SK-N-SH (cell line): ENCODE data around the gene ACAT2.

Experiments
- TAF1 ChIP-seq: IDR thresholded peaks from 2 replicates; pipeline ENCODE4 v1.6.1; 2012; ENCODE audit warnings: low read depth, mild to moderate bottlenecking, low read length, moderate library complexity, borderline replicate concordance
- TF ChIP-seq, protein P1 (sequence below): IDR thresholded peaks from 2 replicates; pipeline ENCODE4 v1.6.1; 2012; ENCODE audit warnings: mild to moderate bottlenecking, low read depth, low read length, moderate library complexity

DNA sequence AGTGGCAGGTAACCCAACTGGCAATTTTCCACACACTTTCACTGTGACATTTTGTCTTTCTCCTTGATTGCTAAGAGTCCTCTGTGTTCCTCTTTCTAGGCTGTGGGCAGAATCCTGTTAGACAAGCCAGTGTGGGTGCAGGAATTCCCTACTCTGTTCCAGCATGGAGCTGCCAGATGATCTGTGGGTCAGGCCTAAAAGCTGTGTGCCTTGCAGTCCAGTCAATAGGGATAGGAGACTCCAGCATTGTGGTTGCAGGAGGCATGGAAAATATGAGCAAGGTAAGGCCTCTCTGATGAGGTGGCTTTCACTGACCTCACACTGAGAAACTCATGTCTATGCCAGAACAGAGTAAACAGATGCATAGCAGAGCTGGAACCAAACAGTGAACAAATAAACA lies 5.1 kb downstream of the ACAT2 start:
- TF ChIP-seq, protein P1, sequence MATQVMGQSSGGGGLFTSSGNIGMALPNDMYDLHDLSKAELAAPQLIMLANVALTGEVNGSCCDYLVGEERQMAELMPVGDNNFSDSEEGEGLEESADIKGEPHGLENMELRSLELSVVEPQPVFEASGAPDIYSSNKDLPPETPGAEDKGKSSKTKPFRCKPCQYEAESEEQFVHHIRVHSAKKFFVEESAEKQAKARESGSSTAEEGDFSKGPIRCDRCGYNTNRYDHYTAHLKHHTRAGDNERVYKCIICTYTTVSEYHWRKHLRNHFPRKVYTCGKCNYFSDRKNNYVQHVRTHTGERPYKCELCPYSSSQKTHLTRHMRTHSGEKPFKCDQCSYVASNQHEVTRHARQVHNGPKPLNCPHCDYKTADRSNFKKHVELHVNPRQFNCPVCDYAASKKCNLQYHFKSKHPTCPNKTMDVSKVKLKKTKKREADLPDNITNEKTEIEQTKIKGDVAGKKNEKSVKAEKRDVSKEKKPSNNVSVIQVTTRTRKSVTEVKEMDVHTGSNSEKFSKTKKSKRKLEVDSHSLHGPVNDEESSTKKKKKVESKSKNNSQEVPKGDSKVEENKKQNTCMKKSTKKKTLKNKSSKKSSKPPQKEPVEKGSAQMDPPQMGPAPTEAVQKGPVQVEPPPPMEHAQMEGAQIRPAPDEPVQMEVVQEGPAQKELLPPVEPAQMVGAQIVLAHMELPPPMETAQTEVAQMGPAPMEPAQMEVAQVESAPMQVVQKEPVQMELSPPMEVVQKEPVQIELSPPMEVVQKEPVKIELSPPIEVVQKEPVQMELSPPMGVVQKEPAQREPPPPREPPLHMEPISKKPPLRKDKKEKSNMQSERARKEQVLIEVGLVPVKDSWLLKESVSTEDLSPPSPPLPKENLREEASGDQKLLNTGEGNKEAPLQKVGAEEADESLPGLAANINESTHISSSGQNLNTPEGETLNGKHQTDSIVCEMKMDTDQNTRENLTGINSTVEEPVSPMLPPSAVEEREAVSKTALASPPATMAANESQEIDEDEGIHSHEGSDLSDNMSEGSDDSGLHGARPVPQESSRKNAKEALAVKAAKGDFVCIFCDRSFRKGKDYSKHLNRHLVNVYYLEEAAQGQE: no peak
- TF ChIP-seq TAF1: no peak
